NCI-H2081 treated with DMSO at 0.1 percent for 48 hours (cell line): ENCODE data around the gene STPG3.

ENCODE experiments used
- DNase-seq: peaks from one replicate; lab custom pipeline; 2025; lab: John Stamatoyannopoulos, UW

Gene STPG3

GRCh38 chr9:137251194-137251461, at the start of gene STPG3:
STPG3 (plus strand) TSS chr9:137251286; CDS start chr9:137251287, 1 bp downstream.
- DNase-seq = no peak

DNA sequence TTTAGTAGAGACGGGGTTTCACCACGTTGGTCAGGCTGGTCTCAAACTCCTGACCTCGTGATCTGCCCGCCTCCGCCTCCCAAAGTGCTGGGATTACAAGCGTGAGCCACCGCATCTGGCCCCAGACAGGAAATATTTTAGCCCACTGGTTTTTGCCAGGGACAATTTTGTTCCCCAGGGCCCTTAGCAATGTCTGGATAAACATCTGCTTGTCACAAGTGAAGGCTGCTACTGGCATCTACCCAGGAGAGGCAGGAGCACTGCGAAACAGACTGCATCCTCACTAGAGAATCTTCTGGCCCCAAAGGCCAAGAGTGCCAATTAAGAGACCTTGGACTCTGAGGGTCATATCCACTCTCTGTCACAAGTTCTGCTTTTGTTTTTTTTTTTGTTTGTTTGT, 48.1 kb upstream of the STPG3 start:
- DNase-seq = no peak

GRCh38 chr9:137204731-137205125, 46.4 kb upstream of the STPG3 start:
- no peak for DNase-seq

- no peak for DNase-seq
Measured at GRCh38 chr9:137205126-137206069, 45.7 kb upstream of the STPG3 start, which contains the start of the genes NDOR1 and TMEM203. NDOR1 (plus strand) TSS chr9:137205700; CDS start chr9:137205778, 78 bp downstream. TMEM203 (minus strand) TSS chr9:137205648; CDS start chr9:137205414, 234 bp downstream.

DNA sequence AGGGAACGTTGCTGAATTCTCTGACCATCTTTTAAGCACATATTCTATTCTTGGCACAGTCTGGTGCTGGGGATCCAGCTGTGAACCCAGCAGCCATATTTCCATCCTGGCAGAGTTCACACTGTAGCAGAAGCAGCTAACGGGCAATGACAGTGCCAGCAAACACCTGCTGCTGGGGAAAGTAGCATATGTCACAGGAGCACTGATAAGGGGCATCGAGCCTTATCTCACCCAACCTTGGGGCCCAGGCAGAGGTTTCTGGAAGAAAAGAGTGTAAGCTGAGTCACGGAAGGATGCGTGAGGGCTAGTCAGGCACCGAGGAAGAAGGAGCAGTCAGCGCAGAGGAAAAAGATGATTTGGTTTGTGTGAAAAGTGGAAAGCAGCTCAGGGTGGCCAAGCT, 44.5 kb upstream of the STPG3 start:
- no peak for DNase-seq

- no peak for DNase-seq
Measured at GRCh38 chr9:137211532-137211931, 39.6 kb upstream of the STPG3 start.

DNA sequence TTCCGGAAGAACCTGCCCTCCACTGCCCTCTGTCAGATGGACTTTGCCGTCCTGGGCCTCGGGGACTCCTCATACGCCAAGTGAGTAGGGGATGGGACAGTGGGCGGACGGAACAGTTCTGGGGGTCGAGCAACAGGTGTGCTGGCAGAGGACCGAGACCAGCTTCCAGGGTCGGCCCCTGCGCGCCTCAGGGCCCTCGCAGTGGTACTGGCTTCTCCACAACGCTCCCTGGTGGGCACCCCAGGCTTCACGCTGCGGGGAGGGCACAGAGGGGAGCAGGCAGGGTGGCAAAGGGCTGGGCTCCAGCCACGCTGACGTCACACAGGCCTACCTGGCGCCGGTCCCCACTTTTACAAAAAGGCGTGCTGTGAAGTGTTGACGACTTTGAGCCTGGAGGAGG, 38.6 kb upstream of the STPG3 start:
- no peak for DNase-seq

DNA sequence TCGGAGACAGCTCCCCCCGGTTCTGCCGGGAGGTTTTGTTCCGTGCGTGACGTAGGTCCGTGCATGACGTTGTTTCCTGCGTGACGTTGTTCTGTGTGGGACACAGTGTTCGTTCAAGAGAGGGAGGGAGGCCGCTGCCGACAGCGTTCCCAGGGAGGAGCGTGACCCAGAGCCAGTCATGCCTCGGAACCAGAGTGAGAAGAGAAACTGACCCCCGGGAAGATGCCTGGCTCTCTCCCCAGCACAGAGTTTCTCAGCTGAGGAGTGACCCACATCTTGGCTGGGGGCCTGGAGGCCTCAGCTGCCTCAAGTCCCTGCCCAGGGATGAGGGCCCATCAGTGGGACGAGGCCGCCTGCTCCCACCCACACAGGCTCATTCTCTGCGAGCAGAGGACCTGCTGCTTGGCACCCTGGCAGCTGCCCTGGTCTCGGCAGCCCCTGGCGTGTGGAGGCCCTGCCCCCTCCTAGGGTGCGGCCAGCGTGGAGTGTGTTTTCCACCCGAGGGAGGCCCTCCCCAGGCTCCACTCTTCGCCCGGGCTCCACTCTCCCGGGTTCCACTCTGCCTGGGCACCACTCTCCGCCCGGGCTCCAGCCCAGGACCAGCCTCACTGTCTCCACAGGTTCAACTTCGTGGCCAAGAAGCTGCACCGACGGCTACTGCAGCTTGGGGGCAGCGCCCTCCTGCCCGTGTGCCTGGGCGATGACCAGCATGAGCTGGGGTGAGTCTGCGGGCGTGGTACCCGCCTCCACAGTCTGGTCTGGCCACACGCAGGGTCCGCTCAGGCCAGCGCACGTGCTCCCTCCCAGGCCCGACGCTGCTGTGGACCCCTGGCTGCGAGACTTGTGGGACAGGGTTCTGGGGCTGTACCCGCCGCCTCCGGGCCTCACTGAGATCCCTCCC, 37.7 kb upstream of the STPG3 start:
- no peak for DNase-seq

- no peak for DNase-seq
Measured at GRCh38 chr9:137214620-137215019, 36.5 kb upstream of the STPG3 start.

DNA sequence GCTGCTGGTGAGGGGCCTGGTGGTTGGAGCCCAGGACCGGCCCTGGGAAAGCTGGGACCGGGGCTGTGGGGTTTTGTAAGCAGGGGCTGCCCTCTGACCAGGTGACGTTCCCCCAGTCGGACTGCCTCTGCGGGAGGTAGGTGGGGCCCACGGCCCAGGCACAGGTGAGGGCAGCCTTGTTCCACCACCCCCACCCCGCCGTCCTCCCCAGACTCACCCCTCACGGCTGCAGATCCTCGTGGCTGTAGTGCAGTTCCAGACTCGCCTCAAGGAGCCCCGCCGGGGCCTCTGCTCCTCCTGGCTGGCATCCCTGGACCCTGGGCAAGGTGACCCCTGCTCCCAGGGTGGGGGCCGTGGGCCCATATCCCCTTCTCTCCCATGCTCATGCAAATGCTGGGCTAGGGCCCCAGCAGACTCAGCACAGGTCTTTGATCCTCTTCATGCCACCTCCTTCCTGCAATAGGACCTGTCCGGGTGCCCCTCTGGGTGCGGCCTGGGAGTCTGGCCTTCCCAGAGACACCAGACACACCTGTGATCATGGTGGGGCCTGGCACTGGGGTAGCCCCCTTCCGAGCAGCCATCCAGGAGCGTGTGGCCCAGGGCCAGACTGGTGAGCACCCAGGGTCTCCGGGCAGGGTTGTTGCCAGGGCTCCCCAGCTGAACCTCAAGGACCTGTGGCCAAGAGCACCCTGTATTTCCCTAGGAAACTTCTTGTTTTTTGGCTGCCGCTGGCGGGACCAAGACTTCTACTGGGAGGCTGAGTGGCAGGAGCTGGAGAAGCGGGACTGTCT, 35.7 kb upstream of the STPG3 start:
- DNase-seq = no peak

GRCh38 chr9:137216188-137216965, 34.7 kb upstream of the STPG3 start:
- DNase-seq = no peak

GRCh38 chr9:137217276-137218211, 33.5 kb upstream of the STPG3 start:
- DNase-seq = no peak

DNA sequence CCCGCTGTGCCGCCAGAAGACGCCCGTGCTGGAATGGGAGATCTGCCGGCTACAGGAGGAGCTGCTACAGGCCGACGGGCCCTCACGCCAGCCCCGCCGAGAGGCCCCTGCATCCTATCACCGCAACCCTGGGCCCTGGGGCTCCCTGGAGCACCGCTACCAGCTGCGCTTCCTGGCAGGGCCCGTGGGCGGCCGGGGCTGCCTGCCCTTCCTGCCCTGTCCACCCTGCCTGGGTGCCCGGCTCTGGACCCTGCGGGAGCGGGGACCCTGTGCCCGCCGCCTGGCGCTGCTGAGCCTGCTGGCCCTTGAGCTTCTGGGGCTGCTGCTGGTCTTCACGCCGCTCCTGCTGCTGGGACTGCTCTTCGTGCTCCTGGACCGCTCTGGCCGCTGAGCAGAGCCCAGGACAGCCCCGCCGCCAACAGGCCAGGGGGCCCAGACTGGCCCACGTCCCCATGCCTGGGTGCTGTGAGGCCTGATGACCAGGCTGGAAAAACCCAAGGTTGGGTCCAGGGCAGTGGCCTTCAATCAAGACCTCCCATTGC, 32.8 kb upstream of the STPG3 start:
- DNase-seq = no peak

- DNase-seq = no peak
Measured at GRCh38 chr9:137218754-137219271, 32.3 kb upstream of the STPG3 start.

DNA sequence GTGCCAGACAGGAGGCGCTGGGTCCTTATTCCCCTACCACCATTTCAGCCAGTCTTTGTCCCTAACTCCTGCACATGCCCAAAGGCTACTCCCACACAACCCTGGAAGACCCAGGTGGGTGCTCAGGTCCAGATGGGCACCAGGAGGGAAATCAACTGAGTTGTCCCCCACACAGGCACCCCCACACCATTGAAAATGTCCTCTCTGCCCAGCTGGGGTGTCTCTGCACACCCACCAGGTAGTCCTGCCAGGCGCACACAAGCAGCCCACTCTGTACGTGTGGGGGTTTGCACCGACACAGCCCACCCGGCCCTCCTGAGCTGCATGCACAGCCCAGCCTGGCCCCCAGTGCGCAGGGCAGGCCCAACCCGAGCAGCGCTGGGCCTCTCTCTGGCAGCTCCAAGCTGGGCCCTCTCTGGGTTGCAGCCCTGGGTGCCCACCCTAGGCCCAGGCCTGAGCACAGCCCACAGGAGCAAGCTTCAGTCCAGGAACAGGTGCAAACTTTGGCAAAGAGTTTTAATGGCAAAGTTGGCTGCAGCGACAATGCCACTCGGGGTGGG, 31.2 kb upstream of the STPG3 start:
- DNase-seq = no peak

DNA sequence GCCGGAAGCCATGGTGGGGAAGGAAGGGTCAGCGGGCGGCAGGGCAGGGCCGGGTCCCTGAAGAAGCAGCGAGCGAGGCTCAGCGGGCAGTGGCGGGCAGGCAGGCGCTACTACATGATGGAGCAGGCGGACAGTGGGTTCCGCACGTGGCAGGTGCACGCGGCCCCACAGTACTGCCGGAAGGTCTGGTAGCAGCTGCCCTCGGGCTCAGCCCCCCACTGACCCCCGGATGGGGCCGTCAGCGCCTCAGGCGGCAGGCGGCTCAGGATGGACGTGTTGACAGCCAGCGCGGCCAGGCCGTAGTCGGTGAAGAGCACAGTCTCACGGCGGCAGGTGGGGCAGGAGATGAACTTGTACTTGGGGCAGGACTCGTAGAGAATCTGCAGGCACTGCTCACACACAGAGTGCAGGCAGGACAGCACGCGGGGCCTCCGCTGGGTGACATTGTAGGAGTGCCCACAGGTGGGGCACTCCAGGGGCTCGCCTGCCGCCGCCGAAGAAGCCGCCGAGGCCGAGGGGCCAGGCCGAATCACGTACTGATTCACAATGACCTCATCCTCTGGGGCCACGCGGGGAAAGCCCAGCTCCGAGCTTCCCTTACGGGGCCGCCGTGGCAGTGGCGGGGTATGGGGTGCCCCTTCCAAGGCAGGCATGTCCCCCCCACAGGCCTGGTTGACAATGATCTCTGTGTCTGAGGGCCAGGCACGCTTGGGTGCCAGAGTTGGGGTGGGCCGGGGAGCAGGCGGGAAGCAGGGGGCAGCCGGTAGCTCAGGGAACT, 30.6 kb upstream of the STPG3 start:
- no peak for DNase-seq

DNA sequence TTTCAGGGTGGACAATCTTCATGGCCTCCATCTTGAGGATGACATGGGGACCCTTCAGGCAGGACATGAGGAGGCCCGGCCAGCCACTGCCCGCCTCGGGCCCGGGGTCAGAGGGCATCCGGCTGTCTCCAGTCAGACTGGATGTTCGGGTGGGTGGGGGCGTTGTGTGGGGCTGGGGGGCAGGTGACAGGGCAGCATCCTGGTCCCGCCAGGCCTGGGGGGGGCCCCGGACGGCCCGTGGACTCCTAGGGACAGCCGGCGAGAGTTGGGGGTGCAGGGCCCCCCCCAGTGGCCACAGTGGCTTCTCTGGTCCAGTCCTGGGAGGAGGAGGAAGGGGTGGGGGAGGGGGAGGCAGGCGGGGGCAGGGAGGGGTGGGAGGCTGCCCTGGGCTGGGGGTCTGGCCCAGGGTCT, 30.0 kb upstream of the STPG3 start:
- no peak for DNase-seq

DNA sequence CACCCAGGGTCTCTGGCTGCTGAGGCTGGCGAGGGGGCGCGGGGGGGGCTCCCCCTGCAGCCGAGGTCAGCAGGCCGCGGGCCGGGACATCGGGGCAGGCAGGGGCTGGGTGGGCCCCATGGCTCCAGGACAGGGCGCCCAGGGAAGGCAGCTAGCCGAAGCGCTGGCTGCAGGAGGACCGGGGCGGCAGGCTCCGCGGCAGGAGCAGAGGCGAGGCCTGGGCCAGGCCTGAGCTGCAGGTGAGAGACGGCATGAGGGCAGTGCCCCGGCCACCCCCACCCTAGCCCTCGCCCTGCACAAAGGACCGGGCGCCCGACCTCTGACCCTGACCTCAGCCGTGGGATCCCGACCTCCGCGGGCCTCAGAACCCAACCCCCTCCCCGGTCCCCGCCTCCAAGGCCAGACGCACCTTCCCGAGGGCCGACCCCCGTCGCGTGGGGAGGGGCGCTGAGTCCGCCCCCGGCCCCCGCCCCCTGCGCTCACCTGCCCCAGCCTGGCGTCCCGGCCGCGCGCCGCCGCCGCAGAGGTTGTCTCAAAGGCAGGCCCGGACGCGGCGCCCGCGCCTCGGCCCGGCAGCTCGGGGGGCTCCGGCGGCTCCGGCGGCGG, 29.5 kb upstream of the STPG3 start:
- DNase-seq = no peak
